ENCODE results near the gene FOXI2. TPM values are rescaled to one million over a fixed set of nuclear protein-coding genes. Genes with fewer than 3 reads are reported as not detected.

The FOXI2 gene
- total RNA-seq, 2 donors from 2014 or later, result not detected

- TF ChIP-seq CTCF (IDR thresholded peaks at IDR 0.05), result no peak
- Histone ChIP-seq H3K4me1 (peaks cover 0 to 28% of the 10 kb centered on the region in 2 donors), H3K9me3 (no peaks in the 10 kb centered on the region), H3K27ac (no peak overlapping the region), H3K36me3 (no peaks in the 10 kb centered on the region), H3K4me3 (peak overlapping the region in 1 of 2 donors; percentile 36), H3K27me3 (peaks cover 0 to 6% of the 10 kb centered on the region in 2 donors)
- DNase-seq (ENCODE audit: low spot score), result no peak
These were observed 852 bp downstream of the FOXI2 start for GRCh38 chr10:127737563-127738511.

- Histone ChIP-seq H3K4me1 (peaks cover 0 to 28% of the 10 kb centered on the region in 2 donors), H3K27ac (no peak overlapping the region), H3K4me3 (no peak overlapping the region), H3K36me3 (no peaks in the 10 kb centered on the region), H3K9me3 (no peaks in the 10 kb centered on the region), H3K27me3 (peaks cover 0 to 6% of the 10 kb centered on the region in 2 donors)
- no peak for DNase-seq (ENCODE audit: low spot score)
- no peak for TF ChIP-seq CTCF (IDR thresholded peaks at IDR 0.05)
These were observed 1.8 kb downstream of the FOXI2 start for GRCh38 chr10:127738512-127739424.

GRCh38 chr10:127739908-127740307 lies 2.9 kb downstream of the FOXI2 start:
- Histone ChIP-seq H3K27ac (no peak overlapping the region), H3K36me3 (no peaks in the 10 kb centered on the region), H3K9me3 (no peaks in the 10 kb centered on the region), H3K4me1 (peaks cover 0 to 28% of the 10 kb centered on the region in 2 donors), H3K27me3 (peaks cover 0 to 6% of the 10 kb centered on the region in 2 donors), H3K4me3 (no peak overlapping the region)
- no peak for TF ChIP-seq CTCF (IDR thresholded peaks at IDR 0.05)
- DNase-seq (ENCODE audit: low spot score), result no peak

- Histone ChIP-seq H3K4me1 (peaks cover 0 to 28% of the 10 kb centered on the region in 2 donors), H3K4me3 (no peak overlapping the region), H3K27ac (no peak overlapping the region), H3K36me3 (no peaks in the 10 kb centered on the region), H3K27me3 (peaks cover 0 to 6% of the 10 kb centered on the region in 2 donors), H3K9me3 (no peaks in the 10 kb centered on the region)
- TF ChIP-seq CTCF (IDR thresholded peaks at IDR 0.05), result no peak
- DNase-seq (ENCODE audit: low spot score), result no peak
These were observed 3.6 kb downstream of the FOXI2 start for GRCh38 chr10:127740596-127740995.

GRCh38 chr10:127743205-127743604 lies 6.2 kb downstream of the FOXI2 start:
- peaks cover 0 to 8% of the 10 kb centered on the region in 2 donors for H3K4me1 ChIP-seq
- DNase-seq (ENCODE audit: low spot score), result no peak
- no peak overlapping the region for H3K27ac ChIP-seq
- no peaks in the 10 kb centered on the region for H3K27me3 ChIP-seq
- no peaks in the 10 kb centered on the region for H3K9me3 ChIP-seq
- no peak overlapping the region for H3K4me3 ChIP-seq
- no peaks in the 10 kb centered on the region for H3K36me3 ChIP-seq
- TF ChIP-seq CTCF (IDR thresholded peaks at IDR 0.05), result no peak

Measured in right atrium auricular region (tissue), 2 donors.